ENCODE results near the gene TMEM176B. TPM values are rescaled to one million over a fixed set of nuclear protein-coding genes. Genes with fewer than 3 reads are reported as not detected.

The TMEM176B gene
- total RNA-seq, 6 experiments from 2014 or later: 711 to 1,315 (median 795) TPM

DNA sequence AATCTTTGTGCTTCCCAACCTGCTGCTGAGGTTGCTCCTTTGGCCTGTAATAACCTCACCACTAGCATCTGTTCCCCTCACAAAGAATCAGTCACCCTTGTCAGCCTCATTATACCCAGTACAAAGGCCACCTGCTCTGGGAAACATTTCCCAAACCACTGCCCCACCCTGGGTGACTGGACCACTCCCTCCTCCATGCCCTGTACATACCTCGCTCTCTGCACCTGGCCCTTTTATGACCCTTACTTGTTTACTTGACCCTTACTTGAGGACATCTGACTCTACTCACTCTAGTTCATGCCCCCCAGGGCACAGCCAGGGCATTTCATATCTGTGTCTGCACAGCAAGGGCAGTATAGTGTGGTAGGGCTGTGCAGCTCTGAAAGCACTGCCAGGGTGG, 30.8 kb upstream of the TMEM176B start:
- Histone ChIP-seq H3K9me3 (no peaks in the 10 kb centered on the region), H3K4me3 (no peak overlapping the region), H3K27ac (no peak overlapping the region), H3K27me3 (no peaks in the 10 kb centered on the region), H3K4me1 (peaks cover 0 to 22% (median under 1%) of the 10 kb centered on the region in 4 donors), H3K36me3 (no peaks in the 10 kb centered on the region)
- intact Hi-C loops (cut with DNase I): no loop called here
- TF ChIP-seq, protein P1, sequence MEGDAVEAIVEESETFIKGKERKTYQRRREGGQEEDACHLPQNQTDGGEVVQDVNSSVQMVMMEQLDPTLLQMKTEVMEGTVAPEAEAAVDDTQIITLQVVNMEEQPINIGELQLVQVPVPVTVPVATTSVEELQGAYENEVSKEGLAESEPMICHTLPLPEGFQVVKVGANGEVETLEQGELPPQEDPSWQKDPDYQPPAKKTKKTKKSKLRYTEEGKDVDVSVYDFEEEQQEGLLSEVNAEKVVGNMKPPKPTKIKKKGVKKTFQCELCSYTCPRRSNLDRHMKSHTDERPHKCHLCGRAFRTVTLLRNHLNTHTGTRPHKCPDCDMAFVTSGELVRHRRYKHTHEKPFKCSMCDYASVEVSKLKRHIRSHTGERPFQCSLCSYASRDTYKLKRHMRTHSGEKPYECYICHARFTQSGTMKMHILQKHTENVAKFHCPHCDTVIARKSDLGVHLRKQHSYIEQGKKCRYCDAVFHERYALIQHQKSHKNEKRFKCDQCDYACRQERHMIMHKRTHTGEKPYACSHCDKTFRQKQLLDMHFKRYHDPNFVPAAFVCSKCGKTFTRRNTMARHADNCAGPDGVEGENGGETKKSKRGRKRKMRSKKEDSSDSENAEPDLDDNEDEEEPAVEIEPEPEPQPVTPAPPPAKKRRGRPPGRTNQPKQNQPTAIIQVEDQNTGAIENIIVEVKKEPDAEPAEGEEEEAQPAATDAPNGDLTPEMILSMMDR (IDR thresholded peaks at IDR 0.05): no peak
- no peak for TF ChIP-seq POLR2A (IDR thresholded peaks at IDR 0.05)
- 0% methylated on average over 1 of the region's 1 CpG for WGBS (ENCODE audit: insufficient coverage, low coverage, low lambda C conversion rate, missing lambda C conversion rate)
- ATAC-seq (peak; percentile 62 to 89 (median 72)), DNase-seq (peak in 2 of 3 donors; percentile 65 to 83)

DNA sequence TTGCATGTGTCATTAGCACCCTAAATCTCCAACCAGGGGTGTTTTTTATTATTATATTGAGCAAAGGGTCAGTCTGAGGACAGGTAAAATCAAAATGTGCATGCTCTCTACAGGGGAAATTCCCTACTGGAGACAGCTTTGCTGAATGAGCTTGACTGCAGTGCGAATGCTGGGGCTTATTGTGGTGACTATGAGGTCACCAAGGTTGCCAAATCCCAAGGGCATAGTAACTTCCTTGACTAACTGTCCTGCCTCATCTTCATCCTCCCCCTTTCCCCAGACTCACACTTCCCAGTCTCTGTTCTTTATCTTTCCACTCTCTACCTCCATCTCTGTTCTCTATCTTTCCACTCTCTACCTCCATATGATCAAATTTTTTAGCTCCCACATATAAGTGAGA, 29.3 kb upstream of the TMEM176B start:
- WGBS (ENCODE audit: insufficient coverage, low coverage, low lambda C conversion rate, missing lambda C conversion rate): 20% methylated on average over 1 of the region's 1 CpG
- ATAC-seq: peak in 1 of 4 donors; percentile 38
- TF ChIP-seq, protein P1 (IDR thresholded peaks at IDR 0.05): no peak
- no peak for TF ChIP-seq POLR2A (IDR thresholded peaks at IDR 0.05)
- no peak overlapping the region for H3K27ac ChIP-seq
- no peaks in the 10 kb centered on the region for H3K36me3 ChIP-seq
- DNase-seq: no peak
- H3K27me3 ChIP-seq: no peaks in the 10 kb centered on the region
- no peak overlapping the region for H3K4me3 ChIP-seq
- intact Hi-C loops (cut with DNase I): no loop called here
- no peaks in the 10 kb centered on the region for H3K9me3 ChIP-seq
- H3K4me1 ChIP-seq: peaks cover 0 to 37% (median 7%) of the 10 kb centered on the region in 4 donors

DNA sequence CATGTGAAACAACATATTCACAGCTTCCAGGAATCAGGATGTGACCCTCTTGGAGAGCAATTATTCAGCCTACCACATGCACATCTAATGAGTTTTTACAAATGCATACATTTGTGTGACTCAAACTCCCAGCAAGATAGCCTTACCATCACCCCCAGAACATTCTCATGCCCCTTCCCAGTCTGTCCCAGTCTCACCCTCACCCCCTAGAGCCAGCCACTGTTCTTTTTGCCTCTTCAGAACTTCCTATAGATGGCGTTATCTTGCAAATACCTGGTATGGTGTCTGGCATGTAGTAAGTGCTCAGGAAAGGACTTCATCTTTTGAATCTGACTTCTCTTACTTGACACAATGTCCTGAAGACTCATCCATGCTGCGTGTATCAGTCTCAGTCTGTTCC, 28.2 kb upstream of the TMEM176B start:
- WGBS (ENCODE audit: insufficient coverage, low coverage, low lambda C conversion rate, missing lambda C conversion rate): 97% methylated on average over 2 of the region's 2 CpGs
- no peaks in the 10 kb centered on the region for H3K9me3 ChIP-seq
- H3K4me1 ChIP-seq: peaks cover 0 to 45% (median 11%) of the 10 kb centered on the region in 4 donors
- no peak overlapping the region for H3K27ac ChIP-seq
- H3K27me3 ChIP-seq: no peaks in the 10 kb centered on the region
- TF ChIP-seq, protein P1 (IDR thresholded peaks at IDR 0.05): no peak
- no peak for TF ChIP-seq POLR2A (IDR thresholded peaks at IDR 0.05)
- intact Hi-C loops (cut with DNase I): no loop called here
- DNase-seq: no peak
- no peak for ATAC-seq
- H3K4me3 ChIP-seq: no peak overlapping the region
- H3K36me3 ChIP-seq: no peaks in the 10 kb centered on the region

DNA sequence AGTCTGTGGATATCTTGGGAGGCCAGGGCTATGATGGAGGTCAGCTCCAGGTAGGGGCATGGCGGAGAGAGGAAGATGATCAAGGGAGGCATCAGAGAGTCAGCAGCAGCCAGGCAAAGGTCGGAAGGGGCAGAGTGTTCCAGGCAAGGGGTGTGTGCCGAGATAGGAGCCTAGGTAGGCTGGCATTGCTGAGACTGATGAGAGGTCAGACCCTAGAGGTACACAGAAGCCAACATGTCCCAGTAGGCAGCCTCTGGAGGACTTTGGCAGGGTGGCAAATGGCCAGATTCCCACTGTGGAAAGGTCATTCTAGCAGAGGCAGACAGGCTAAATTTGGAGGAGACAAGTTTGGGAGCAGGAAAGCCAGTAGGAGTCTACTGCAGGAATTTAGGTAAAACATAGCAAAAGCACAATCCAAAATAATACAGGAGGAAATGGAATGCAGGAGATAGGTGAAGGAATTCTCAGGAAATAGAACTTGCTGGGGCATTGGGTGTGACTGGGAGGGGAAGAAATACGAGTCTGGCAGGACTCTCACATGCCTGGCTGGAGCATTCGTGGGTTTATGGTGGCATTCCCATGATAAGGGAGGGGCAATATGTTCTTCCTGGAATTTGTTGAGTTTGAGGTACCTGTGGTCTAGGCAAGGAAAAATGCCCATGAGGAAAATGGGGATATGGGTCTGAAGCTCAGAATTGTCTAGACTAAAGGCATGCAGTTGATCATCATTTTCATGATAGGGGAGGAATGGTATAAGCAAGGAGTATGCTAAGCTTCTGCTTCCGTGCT, 26.1 kb upstream of the TMEM176B start:
- peak overlapping the region in 2 of 3 donors; percentile 18 to 31 for H3K4me3 ChIP-seq
- 29% methylated on average over 6 of the region's 6 CpGs for WGBS (ENCODE audit: insufficient coverage, low coverage, low lambda C conversion rate, missing lambda C conversion rate)
- intact Hi-C loops (cut with DNase I): no loop called here
- peaks cover 0 to 42% (median 13%) of the 10 kb centered on the region in 4 donors for H3K4me1 ChIP-seq
- DNase-seq (peak; percentile 81 to 97 (median 91)), ATAC-seq (peak; percentile 85 to 96 (median 90))
- H3K9me3 ChIP-seq: no peaks in the 10 kb centered on the region
- TF ChIP-seq, protein P1 (IDR thresholded peaks at IDR 0.05): peak in 1 of 4 donors; percentile 16
- TF ChIP-seq POLR2A (IDR thresholded peaks at IDR 0.05): no peak
- H3K36me3 ChIP-seq: no peaks in the 10 kb centered on the region
- H3K27ac ChIP-seq: peak overlapping the region in 2 of 3 donors; percentile 51 to 65
- no peaks in the 10 kb centered on the region for H3K27me3 ChIP-seq
